RPMI8226 (cell line): Measurements from ENCODE around the gene LRRC4B.
"Not testable (repeated sequence)": the region's sequence is repeated elsewhere in the genome, so short reads cannot be mapped to it uniquely, and the experiment has no call there.

Source experiments
- DNase-seq: peaks from one replicate; pipeline ENCODE4 v3.0.0-alpha.2; 2015

The LRRC4B gene, protein sequence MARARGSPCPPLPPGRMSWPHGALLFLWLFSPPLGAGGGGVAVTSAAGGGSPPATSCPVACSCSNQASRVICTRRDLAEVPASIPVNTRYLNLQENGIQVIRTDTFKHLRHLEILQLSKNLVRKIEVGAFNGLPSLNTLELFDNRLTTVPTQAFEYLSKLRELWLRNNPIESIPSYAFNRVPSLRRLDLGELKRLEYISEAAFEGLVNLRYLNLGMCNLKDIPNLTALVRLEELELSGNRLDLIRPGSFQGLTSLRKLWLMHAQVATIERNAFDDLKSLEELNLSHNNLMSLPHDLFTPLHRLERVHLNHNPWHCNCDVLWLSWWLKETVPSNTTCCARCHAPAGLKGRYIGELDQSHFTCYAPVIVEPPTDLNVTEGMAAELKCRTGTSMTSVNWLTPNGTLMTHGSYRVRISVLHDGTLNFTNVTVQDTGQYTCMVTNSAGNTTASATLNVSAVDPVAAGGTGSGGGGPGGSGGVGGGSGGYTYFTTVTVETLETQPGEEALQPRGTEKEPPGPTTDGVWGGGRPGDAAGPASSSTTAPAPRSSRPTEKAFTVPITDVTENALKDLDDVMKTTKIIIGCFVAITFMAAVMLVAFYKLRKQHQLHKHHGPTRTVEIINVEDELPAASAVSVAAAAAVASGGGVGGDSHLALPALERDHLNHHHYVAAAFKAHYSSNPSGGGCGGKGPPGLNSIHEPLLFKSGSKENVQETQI

GRCh38 chr19:50567882-50568727 is at the start of gene LRRC4B:
TSS of gene LRRC4B (minus strand) at chr19:50568435. CDS start at chr19:50548838, 19,597 bp downstream.
- no peak for DNase-seq

- DNase-seq, result not testable (repeated sequence)
Measured at GRCh38 chr19:50612504-50613404, 44.5 kb upstream of the LRRC4B start.

DNA sequence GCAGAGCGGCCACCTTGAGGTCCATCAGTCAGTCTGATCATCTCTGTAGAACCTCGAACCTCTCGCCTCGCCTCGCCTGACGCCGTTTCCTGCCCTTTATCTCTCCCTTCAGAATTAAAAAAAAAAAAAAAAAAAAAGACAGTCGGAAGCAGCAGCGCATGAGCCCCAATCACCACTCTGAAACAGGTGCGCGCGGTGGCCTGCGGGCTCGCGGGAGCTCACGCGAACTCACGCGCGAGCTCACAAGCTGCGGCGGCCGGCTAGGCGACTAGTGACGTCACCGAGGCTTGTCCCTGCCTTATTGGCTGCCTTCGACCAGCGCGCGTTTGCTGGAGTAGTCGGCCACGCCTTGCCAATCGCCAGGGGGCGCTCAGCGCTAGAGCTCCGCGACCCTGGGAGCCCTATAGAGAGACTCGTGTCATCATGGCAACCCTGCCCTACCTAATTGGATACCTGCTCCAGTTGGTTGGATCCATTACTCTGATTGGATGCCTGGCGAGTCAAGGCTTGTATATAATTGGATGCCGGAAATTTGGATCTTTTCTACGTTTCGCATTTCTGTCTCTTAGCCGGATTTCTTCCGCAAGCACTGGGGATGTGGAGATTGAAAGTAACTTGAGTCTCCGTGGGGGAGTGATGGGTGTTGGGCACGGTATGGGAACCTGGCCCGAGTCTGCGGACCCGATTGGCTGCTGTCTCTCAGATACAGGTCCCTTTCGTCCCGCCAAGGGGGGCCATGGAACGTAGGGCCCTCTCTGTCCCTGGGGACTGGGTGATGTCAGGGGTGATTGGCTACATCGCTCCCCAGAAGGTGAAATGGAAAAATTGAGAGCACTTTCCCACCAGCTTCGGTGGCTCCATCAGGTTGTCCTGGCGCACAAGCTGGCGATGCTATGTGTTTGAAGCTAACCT is 39.9 kb upstream of the LRRC4B start:
- DNase-seq, result peak; percentile 93

DNA sequence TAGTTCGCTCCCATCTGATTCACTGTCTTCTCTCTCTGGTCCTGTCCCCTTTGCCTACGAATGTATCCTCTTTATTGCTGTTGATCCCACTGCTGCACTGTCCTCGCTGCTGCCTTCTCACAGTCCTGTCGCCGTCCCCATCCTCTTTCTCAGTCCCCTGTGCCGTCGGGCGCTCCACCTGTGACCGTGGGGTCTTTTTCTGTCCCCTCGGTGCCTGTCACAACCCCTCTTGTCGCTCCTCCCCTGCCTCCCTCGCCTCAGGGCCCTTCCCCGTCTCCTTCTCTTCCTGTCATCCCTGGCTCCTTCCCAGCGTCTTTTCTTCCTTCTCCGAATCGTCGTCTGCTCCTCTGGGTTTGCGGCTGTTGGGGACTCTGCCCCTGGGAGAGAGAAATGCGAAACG is 39.2 kb upstream of the LRRC4B start:
- DNase-seq, result no peak

- peak; percentile 18 for DNase-seq
Measured at GRCh38 chr19:50606059-50606836, 38.0 kb upstream of the LRRC4B start.

DNA sequence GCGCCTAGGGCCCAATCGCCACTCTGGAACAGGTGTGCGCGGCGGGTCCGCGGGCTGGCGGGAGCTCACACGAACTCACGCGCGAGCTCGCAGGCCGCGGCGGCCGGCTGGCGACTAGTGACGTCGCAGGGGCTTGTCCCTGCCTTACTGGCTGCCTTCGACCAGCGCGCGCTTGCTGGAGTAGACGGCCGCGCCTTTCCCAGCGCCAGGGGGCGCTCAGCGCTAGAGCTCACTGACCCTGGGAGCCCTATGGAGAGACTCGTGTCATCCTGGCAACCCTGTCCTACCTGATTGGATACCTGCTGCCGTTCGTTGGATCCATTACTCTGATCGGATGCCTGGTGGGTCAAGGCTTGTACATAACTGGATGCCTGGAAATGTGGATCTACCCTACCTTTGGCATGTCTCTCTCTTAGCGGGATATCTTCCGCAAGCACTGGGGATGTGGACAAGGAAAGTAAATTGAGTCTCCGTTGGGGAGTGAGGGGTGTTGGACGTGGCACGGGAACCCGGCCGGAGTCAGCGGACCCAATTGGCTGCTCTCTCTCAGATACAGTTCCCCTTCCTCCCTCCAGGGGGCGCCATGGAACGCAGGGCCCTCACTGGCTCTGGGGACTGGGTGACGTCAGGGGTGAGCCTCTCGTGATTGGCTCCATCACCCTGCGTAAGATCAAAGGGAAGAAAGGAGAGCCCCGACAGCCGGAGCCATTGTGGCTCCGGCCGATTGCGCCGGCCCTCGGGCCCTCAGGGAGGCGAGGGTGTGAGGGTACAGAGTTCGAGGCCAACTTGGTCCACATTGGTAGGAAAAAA is 36.2 kb upstream of the LRRC4B start:
- DNase-seq, result not testable (repeated sequence)

DNA sequence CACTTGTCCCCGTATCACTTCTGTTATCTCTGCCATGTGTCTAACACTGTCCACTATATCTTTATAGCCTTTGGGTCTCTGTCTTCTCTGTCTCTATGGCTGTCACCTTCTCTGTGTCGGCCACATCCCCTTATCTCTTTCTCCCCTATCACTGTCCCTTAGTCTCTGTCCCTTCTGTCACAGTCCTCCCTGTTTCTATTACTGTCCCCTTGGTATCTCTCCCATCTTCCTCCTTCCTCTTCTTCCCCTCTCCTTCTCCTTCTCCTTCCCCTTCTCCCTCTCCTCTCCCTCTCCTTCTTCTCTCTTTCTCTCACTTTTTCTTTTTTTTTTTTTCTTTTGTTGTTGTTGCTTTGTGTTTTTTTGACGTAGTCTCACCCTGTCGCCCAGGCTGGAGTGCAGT is 34.7 kb upstream of the LRRC4B start:
- DNase-seq, result no peak

DNA sequence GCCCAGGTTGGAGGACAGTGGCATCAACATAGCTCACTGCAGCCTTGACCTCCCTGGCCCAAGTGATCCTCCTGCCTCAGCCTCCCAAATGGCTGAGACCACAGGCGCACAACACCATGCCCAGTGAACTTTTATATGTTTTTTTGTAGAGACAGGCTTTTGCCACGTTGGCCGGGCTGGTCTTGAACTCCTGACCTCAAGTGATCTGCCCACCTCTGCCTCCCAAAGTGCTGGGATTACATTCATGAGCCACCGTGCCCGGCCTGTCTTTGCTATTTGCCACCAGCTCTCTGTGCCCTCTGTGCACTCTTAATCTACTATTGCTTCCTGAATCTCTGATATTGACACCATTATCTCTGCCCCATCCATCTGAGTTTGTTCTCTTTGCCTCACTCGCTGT is 34.3 kb upstream of the LRRC4B start:
- DNase-seq, result no peak

DNA sequence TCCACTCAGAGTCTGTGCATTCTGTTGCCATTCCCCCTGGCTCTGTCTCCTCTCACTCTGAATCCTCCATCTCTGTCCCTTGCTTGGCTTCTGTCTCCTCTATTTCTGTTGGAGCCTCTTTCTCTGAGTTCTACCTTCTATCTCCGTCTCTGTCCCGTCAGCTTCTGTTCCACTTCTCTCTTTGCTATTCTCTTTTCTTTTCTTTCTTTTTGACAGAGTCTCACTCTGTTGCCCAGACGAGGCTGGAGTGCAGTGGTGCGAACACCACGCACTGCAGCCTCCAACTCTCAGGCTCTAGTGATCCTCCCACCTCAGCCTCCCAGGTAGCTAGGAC is 33.8 kb upstream of the LRRC4B start:
- no peak for DNase-seq

DNA sequence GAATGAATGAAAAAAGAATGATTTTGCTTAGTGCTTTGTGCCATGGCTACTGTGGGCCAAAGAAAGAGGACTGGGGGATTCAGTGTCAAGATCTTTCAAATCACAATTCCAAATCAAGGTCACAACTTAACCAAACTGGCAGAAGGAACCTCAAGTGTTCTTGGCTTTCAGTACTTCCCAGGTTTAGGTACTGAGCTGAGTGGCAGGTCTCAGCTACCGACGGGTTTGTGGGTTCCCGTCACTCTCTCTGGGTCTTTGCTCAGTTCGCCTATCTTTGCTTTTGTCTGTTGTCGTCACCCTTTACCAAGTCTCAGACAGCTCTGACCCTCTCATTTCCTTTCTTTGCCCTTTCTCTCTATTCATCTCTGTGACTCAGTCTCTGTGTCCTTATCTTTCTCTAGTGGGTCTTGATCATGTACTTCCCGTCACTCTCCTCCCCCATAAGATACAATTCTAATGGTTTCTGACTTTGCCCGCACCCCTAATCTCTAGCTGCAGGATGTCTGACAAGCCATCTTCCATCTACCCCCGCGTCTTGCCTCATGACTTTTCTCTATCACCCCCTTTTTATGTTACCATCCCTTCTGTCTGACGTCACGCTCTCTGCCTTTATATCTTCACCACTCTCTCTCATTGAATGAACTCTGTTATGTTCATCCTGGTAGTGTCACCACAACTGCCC is 33.3 kb upstream of the LRRC4B start:
- DNase-seq, result no peak

DNA sequence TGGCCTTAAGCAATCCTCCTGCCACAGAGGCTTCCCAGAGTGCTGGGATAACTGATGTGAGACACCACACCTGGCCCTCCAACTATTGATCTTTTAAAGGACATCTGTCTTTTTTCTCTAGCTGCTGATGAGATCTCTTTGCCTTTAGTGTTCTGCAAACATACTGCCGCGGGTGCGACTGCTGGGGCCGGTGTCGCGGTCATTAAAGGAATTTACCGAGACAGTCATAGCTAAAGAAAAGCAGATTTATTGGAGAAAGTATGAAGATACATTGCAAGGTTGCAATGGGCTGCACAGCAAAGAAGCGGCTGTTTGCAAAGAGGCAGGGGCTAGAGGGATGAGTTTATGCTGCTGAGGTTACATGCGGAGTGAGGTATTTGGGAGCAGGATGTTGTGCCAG is 31.2 kb upstream of the LRRC4B start:
- no peak for DNase-seq

- DNase-seq, result no peak
Measured at GRCh38 chr19:50590191-50590590, 22.0 kb upstream of the LRRC4B start.

DNA sequence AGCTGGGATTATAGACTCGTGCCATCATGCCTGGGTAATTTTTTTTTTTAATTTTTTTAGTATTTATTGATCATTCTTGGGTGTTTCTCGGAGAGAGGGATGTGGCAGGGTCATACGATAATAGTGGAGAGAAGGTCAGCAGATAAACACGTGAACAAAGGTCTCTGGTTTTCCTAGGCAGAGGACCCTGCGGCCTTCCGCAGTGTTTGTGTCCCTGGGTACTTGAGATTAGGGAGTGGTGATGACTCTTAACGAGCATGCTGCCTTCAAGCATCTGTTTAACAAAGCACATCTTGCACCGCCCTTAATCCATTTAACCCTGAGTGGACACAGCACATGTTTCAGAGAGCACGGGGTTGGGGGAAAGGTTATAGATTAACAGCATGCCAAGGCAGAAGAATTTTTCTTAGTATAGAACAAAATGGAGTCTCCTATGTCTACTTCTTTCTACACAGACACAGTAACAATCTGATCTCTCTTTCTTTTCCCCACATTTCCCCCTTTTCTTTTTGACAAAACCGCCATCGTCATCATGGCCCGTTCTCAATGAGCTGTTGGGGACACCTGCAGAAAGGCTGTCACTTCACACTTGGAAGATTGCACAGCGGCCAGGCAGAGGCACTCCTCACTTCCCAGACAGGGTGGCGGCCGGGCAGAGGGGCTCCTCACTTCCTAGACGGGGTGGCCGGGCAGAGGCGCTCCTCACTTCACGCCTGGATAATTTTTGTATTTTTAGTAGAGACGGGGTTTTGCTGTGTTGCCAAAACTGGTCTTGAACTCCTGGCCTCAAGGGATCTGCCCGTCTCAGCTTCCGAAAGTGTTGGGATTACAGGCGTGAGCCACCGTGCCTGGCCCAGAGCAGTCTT is 13.8 kb upstream of the LRRC4B start:
- not testable (repeated sequence) for DNase-seq

DNA sequence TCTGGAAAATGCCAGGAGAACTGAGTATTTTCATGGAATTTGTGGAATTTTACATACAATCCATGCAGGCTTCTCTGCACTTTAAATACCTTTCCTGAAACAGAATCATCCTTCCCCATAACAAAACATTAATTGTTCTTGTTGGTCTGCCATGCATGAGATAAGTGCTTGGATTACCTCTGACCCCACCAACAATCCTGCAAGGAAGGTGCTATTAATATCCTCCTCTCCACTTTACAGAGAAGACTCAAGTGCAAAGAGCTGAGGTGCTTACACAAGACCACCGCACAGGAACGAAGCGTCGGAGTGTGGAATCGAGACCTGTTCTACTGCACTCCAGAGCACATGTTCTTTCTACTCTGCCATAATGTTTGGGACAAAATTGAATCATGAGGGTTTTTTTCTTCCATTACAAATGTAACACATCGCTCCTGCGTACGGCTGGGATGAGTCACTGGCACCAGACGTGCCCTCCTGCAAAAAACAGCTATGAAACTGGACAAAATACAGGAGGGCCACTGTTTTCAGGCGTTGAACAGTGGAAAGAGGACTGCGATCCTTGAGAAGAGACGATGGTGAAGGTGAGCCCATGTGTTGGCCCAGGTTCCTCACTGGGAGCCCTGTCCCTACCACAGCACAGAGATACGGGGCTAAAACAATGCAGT is 12.9 kb upstream of the LRRC4B start:
- no peak for DNase-seq

DNA sequence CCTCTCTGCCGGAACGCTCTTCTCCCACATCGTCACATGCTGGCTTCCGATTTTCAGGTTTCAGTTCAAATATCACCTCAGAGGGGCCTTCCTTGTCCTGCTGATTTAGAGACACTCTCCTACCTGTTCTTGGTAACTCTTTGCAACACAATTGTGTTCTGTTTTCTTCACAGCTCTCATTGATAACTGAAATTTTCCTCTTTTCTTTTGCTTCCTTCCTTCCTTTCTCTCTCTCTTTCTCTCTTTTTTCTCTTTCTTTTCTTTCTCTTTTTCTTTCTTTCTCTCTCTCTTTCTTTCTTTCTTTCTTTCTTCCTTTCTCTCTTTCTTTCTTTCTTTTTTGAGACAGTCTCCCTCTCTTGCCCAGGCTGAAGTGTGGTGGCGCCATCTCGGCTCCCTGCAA is 12.0 kb upstream of the LRRC4B start:
- no peak for DNase-seq

- not testable (repeated sequence) for DNase-seq
Measured at GRCh38 chr19:50576769-50577168, 8.5 kb upstream of the LRRC4B start.

DNA sequence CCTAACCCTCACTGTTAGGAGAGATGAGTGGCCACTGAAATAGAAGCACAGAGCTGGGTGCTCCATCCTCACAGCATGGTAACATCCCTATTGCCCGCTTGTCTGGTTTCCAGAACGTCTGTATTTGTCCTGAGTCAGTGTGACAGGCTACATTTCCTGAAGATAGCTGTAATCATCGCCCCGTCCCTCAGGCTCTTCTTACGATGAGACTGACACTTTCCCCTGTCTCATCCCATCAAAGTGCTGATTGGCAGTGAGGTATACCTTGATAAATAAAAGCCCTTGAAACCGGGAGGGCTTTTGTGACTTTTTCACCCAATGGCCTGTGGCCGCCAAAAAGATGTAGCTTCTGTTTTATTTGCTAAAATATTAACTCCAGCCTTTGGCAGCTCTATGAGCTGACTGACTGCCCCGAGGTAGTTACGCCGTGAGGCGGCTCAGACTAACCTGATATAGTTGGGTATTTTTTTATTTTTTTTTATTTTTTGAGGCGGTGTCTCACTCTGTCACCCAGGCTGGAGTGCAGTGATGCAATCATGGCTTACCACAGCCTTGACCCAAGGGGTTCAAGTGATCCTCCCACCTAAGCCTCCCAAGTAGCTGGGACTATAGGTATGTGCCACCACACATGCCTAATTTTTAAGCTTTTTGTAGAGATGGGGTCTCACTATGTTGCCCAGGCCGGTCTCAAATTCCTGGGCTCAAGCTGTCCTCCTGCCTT is 5.7 kb upstream of the LRRC4B start:
- DNase-seq, result no peak
